GM11168 (cell line): Measurements from ENCODE around the gene GMPR2.

Experiments
- in situ Hi-C: fragments of 300-500 bp; cut with MboI; formaldehyde crosslinking; loops from one replicate; pipeline ENCODE4 v1.12.0; 2022; ENCODE audit warnings: low sequenced_read_pairs; ENCODE audit not compliant: unreplicated experiment

GMPR2 gene

DNA sequence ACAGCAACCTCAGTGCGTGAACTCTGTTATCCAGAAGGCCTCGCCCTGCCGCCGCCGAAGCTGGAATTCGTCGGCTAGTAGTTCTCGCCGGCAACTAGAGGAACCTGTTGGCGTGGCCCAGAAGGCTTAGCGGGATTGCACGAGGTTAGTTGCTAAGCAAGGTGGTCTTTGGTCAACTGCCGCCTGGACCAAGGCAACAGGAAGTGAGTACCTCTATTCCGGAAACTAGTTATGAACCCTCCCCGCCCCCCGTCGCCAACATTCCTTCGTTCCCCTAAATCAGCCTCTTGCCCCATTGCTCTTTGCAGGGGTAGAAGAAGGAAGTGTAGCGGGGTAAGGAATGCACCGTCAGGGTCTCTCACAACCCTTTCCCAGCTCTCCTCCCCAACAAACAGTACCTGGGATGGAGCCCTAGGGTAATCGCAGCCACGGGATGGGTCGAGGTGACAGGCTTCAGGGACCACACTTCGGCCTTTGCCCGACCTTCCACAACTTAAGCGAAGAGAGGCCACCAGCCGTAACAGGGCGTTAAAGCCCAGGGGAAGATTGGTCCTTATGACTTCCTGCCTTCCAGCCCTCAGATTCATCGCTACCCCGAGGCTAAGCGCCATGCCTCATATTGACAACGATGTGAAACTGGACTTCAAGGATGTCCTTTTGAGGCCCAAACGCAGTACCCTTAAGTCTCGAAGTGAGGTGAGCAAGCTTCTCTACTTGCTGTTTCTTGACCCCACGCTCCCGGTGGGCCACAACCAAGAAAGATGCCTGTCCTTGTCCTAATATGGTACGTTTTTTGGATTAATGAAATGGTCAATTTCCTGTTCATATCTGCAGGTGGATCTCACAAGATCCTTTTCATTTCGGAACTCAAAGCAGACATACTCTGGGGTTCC, at the start of gene GMPR2:
Gene GMPR2 (plus strand): TSS at position 285 of the 893 bp plus-strand sequence. CDS start 325 bp downstream, at position 610.
- in situ Hi-C loops, result no loop called here

DNA sequence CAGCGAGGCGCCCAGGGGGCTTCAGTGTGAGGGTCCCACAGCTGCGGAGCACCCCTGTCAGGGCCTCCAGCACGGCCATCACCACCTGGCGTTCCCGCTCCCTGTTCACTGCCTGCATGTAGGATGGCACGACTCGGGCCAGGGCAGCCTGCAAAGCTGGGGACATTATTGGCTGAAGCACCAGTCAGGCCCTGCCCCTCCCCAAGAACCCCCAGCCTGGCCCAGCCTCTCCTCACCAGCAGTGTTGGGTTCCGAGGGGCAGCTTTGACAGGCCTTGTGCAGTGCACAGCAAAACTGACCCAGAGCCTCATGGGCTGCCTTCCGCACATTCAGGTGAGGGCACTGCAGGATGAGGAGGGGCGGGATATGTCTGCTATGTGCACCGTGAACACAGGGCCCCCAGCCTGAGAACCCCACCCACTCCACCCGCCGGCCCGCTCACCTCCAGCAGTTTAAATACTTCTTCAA, 49.7 kb upstream of the GMPR2 start:
- in situ Hi-C loops, result no loop called here

DNA sequence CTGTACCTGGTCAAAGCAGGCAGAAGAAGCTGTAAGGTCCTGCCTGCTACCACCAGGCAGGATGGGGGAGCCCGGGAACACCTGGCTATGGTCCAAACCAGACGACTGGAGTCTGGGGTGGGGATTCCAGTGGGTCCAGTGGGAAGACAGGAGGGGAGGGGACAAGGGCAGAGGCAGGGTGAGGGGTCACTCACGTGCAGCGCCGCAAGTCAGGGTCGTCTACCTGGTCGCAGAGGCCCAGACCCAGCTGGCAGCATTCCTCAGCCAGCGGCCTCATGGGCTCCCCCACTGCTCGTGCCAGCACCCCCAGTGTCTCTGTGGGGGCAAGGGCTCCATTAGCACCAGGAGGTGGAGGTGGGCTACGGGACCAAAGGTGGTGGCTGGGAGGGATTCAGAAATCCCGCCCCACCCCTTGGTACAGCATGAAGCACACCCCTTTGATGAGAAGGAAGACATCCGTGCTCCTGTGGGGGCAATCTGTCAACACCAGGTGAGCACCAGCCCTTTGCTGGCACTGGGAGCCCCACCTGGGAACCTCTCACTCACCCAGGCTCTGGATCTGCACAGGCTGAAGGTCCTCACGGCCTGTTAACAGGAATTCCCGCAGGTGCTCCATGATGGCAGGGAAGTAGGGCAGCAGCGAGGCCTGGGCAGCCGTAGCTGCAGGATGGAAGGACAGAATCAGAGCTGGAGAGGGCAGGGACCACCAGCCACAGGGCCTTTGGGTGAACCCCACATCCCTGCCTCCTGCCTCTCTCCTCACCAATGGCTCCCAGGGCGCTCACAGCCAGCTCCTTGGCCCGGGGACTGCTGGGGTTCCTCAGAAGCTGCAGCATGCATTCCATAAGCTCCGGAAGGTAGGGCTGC, 48.4 kb upstream of the GMPR2 start:
- in situ Hi-C loops, result no loop called here

DNA sequence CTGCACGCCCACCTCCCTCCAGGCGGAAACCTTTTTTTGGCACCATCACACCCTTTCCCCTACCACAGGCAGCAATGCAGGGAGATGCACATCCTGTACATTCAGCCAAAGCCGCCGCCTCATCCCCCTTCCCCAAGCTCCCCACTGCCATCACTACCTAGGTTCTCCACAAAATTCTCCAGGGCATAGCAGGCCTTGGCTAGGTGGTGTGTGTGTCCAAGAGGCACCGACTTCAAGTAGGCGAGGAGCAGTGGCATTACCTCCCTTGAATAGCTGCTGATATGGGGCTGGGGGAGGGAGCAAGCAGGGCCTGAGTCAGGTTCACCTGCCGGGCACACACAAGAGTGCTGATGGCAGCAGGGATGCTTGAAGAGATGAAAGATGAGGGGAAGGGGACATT, 47.7 kb upstream of the GMPR2 start:
- in situ Hi-C loops, result no loop called here

DNA sequence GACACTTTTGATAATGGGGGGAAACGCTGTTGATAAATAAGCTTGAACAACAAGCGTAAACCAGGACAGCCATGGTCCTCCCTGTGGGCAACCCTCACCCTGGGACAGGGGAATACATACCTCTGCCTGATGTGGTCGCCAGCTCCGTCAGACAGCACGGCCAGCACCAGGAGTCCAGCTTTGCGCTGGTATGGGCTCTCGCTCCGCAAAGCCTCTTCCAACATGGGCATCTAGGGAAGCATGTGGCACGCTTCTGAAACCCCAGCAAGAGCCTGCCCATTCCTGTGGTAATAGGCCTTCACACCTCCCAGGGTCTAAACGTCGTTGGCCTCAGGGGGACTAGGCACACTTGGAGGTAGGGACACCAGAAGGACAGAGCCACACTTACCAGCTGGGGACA, 47.0 kb upstream of the GMPR2 start:
- in situ Hi-C loops, result no loop called here

DNA sequence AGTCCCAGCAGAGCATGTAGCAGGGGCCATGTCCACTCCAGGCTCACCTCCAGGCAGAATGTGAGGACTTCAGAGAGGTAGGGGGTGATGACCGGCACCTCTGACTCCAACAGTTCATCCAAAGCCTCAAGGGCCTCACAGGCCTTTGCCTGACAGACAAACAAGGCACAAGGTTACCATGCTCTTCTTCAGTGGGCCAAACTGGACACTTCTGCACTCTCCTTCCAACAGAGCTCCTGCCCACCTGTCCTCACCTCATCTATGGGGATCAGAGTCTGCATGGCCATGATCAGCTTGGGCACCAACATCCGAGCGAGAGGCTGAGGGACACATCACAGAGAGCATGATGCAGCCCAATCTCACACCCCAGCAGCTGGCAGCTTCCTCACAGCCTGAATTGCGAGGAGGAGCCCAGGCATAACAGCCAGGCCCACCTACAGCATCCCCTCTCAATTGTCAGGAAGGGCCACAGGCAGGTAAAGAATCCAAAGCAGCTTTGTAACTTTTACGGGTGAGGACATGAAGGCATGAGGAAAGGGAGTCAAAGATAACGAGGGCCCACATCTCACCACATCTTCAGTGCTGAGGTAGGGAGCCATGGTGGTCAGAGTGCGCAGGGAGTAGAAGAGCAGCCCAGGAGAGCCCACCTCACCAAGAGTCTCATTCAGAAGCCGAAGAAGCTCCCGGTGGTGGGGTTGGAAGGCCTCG, 45.7 kb upstream of the GMPR2 start:
- in situ Hi-C loops, result no loop called here

DNA sequence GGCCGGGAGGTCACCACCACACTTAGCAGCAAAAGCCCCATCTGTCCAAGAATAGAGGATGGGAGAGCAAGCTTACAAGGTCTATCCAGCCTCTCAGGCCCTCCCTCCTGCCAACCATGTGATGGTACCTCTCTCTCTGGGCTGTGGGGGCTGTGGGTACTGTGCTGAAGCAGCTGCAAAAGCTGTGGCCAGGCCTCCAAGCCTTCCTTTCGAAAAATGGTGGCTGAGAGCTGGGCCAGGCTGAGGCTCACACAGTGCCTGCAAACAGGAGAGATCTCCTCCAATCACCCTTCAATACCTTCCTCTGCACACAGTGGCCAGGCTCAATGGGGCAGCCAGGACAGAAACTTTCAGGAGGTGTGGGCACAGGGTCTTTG, 45.2 kb upstream of the GMPR2 start:
- in situ Hi-C loops, result no loop called here

DNA sequence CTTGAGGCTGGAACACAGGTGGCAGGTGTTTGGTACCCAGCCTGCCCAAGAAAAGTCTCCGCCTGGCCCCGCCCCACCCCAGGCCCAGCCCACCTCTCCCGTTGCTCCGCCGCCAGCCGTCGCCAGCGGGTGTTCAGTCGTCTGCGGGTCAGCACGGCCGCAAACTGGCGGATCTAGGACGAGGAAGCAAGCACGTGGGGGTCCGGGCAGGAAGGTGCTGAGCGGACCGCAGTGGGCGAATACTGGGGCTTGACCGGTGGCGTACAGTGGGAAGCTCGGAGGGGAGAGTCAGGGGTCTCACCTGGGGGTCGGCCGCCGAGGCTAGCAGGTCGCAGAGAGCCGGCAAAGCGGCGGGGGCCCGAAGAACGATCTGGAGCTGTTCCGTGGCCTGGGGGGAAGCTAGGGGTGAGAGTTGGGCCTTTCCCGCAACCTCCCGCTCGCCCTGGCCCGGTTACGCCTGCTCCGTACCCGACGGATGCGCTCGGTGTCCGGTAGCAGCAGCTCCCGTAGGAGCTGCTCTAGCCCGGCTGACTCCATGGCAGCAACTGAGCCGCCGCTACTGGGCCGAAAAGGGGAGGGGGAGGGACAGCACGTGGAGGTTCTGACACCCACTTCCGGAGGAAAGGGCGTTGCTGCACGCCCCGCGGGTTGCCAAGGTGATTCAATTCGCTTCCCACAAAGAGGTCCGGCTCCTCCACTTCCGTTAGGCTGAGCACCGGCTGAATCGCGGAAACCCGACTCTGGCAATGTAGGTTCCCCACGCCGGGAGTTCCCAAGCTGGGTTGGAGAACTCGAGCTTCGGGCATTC, 44.3 kb upstream of the GMPR2 start, which contains the start of gene IPO4:
Gene IPO4 (minus strand): TSS at position 566 of the 808 bp plus-strand sequence. CDS start 29 bp downstream, at position 537.
- in situ Hi-C loops, result no loop called here

DNA sequence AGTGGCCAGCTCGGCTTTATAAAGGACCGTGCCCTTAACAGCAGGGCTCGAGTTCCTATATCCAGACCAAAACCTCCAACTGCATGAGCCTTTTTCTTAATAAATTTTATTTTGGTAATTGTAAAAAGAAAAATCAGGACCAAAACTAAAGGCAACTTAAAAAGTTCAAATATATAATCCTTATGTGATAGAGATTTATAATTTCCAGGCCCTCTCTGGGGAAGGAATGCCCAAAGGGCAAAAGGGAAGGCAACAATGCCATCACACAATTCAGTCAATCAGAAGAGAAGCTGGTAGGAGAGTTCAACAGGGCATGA, 43.7 kb upstream of the GMPR2 start:
- in situ Hi-C loops, result no loop called here

DNA sequence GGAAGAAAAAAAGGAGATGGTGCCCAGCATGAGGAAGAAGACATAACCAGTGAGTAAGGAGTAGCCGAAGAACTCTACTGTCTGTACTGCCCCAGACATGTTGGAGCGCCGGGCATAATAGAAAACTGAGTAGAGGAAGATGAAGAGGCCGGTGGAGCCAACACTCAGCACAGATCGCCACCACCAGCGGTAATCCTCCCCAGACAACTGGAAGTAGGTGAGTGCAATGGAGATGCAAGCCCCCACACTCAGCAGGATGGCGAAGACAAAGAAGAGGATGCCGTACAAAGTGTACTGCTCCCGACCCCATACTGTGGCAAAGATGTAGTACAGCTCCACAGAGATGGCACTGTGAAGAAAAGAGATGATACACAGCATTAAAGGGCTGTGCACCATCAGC, 43.3 kb upstream of the GMPR2 start:
- in situ Hi-C loops, result no loop called here

DNA sequence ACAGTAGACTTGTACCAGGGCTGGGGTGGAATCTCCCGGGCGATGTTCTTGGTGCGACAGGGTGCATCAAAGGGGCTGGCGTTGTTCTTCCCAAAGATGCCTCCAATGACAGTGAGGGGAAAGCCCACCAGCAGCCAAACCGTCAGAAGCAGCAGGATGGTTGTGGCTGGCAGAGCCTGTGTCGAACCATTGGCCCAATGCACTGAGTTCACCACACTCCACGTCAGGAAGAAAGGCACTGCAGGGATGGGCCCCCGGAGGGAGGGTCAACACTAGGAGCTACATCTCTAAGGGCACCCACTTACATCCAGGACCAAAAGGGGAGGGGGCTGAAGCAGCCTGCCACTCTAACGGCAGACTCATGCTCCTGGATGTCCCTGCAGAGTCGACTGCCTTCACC, 42.3 kb upstream of the GMPR2 start:
- in situ Hi-C loops, result no loop called here

DNA sequence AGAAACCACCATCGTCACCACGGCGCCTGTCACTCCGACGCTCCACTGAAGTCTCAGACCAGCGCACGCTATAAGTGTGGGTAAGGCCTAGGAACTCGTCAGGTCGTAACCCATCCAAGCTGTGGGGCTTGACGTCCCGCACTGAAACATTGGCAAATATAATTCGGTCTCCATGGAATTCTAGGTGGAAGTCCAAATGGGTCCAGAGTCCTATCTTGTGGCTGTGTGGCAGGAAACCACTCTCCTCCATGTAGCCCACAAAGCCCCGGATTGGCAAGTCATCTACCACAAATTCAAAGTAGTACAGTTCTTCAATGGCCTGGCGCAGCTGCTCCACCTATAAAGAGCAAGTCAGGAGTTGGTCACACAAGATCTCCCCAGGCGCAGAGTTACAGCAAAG, 39.8 kb upstream of the GMPR2 start:
- in situ Hi-C loops, result no loop called here

DNA sequence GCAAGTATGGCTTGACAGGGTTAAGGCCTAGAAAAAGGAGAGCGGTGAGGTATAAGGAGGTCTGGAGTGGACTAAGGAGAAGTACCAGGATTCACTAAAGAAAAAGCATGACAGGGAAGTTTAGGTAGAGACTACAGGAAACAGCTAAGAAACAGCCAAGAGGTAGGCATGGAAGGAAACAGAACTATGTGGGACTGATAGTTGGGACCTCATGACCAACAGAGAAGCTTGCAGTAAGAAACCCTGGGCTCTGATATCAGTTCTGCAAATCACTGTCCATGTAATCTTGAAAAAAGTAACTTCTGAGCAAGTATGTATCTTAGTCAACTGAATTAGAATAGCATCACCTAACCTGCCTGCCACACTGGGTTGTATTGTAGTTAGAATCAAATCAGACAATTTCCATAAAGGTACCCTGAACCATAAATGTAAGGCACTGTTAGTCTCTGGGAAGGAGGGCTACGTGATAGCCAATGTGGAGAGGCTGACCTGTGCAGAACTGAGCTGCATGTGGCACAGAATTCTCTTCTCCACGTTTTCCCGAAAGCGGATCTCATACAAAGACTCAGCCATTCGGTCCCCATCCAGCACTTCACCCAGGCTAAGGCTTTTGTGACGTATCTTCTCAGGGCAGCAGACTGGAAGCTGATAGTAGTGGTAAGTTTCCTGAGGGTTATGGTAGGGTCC, 38.4 kb upstream of the GMPR2 start:
- in situ Hi-C loops, result no loop called here

DNA sequence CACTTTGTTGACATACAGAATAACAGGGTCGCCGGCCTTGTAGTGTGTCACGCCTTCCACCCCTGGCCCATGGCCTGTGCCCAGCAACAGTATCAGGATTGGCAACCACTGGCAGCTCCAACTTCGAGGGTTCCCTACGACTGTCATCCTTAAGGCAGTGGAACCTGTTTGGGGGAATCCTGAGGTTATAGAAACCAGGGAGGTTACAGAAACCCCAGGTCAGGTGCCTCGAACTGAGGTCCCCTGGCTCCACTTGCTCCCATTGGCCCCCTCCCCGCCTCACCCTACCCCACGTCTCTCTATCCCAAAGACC, 37.9 kb upstream of the GMPR2 start:
- in situ Hi-C loops, result no loop called here

DNA sequence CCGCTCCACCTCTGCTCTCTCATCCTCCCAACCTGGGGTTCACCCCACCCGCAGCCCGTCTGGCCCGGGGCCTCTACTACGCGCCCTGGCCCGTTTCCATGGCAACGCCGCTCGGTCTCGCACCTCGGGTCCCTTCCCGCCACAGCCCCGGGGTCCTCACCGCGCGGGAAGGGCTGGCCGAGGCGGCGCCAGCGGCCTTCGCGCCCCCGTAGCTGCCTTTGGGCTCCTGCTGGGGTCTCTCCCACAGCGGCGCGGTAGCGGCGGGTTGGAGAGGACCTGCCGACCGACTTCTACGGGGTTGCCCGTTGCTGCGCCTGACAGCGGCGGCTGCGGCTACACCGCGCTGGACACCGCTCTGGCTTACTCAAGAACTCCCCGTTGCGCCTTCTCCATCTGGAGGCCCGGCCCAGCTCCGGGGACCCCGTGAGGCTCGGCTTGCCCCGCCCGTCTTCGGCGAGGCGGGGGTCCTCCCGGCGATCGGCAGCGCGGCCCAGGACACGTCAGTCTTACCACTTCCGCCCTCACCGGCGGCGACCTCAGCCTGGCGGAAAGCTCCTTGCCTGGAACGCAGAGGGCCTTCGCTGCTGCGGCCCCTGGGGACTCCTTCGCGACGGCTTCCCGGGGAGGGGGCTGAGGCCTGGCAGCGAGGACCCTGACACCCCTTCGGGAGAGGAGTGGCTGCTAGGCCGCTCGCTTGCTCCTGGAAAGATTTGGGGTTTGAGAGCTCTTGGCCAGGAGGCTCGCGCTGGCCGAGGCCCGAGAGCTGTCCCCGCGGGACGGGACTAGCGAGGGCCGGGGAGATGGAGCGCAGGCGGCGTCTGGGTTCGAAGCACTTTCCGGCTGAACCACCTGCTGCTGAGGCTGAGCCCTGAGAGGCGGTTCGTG, 37.3 kb upstream of the GMPR2 start, which contains the start of gene TM9SF1:
Gene TM9SF1 (minus strand): TSS at position 256 of the 885 bp plus-strand sequence. CDS start 422 bp downstream, outside the sequence.
- in situ Hi-C loops, result no loop called here

DNA sequence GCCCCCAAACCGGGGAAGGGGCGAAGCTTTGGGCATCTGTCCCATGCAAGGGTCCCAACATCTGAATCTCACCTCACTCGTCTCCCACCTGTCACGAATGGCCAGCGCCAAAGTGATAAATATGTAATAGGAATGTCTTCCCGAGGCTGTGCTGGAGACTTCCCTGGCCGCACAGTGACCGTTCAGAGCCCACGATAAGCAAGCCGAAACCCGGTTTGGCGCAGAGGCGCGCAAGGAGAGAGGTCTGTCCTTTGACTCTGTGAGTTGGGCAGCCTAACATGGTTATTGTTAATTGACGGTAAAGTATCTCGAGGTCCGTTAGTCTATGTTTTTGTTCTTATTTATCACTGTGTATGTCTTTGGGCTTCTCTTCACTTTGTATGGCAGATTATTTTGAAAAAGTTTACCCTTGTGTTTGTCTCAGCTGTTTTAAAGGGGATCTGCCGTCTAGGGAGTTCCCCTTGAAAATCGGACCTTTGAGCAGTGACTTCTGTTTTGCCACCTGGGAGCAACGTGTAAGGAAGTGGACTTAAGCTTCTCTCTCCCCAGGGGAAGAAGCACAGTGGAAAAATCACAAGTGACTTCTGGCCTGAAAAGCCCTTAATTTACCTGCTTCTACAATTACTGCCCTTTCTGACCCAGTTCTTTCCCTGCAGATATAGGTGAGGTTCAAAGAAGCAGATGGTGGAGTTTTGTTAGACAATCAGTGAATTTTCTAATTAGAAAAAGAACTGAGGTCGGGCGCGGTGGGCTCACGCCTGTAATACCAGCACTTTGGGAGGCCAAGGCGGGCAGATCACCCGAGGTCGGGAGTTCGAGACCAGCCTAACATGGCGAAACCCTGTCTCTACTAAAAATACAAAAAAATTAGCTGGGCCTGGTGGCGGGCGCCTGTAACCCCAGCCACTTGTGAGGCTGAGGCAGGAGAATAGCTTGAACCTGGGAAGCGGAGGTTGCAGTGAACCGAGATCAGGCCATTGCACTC, 36.4 kb upstream of the GMPR2 start:
- in situ Hi-C loops, result no loop called here

DNA sequence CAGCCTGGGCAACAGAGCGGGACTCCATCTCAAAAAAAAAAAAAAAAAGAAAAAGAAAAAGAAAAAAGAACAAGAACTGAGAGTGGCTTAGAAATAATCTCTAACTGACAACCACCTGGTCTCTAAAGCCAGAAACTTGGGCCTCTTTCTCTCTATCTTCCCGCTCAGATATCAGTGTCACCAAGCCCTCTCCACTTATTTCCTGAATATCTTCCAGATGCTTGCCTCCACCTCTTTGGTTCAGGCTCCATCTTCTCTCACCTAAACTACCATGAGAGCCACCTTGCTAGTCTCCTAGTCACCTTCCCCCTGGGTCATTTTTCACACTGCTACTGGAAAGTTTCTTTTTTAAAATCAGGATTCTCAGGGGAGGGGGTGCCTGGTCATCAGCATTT, 35.7 kb upstream of the GMPR2 start:
- in situ Hi-C loops, result no loop called here
